DOHH2 (cell line): ENCODE measurements around the gene USP12.

ENCODE experiments used
- H3F3A ChIP-seq: fragments of 200-600 bp; sonication (generic), shearing (Covaris generic); 2 replicates; pipeline ENCODE4 v1.6.0; 2016; ENCODE audit warnings: antibody characterized with exemption, mild to moderate bottlenecking; ENCODE audit not compliant: control insufficient read depth, insufficient read depth
- H3K27ac ChIP-seq: fragments of 200-600 bp; sonication (generic); 2 replicates; pipeline ENCODE4 v1.5.1; 2014; ENCODE audit warnings: low read depth, mild to moderate bottlenecking, low read length, moderate library complexity
- H3K27me3 ChIP-seq: fragments of 200-600 bp; sonication (generic); 2 replicates; pipeline ENCODE4 v1.6.1; 2014; ENCODE audit warnings: mild to moderate bottlenecking, low read length, mixed read lengths; ENCODE audit not compliant: control insufficient read depth
- H3K36me3 ChIP-seq: fragments of 200-600 bp; sonication (generic); 2 replicates; pipeline ENCODE4 v1.6.1; 2014; ENCODE audit warnings: mild to moderate bottlenecking, low read length, moderate library complexity, mixed read lengths; ENCODE audit not compliant: control insufficient read depth
- H3K4me1 ChIP-seq: fragments of 200-600 bp; sonication (generic); 2 replicates; pipeline ENCODE4 v1.6.1; 2014; ENCODE audit warnings: mild to moderate bottlenecking, low read length, mixed read lengths; ENCODE audit not compliant: control insufficient read depth
- H3K4me2 ChIP-seq: fragments of 200-600 bp; sonication (generic); 2 replicates; pipeline ENCODE4 v1.6.0; 2014; ENCODE audit warnings: mild to moderate bottlenecking, low read length, moderate library complexity
- H3K4me3 ChIP-seq: fragments of 200-600 bp; sonication (generic); 2 replicates; pipeline ENCODE4 v1.5.1; 2014; ENCODE audit warnings: mild to moderate bottlenecking, low read length, mixed read lengths
- H3K79me2 ChIP-seq: fragments of 200-600 bp; sonication (generic); 2 replicates; pipeline ENCODE4 v1.6.1; 2014; ENCODE audit warnings: mild to moderate bottlenecking, low read length, mixed read lengths; ENCODE audit not compliant: control insufficient read depth
- H3K9me2 ChIP-seq: fragments of 200-600 bp; sonication (generic); replicated peaks from 2 replicates; pipeline ENCODE4 v1.6.1; 2014; ENCODE audit warnings: mild to moderate bottlenecking, low read length, mixed read lengths; ENCODE audit not compliant: control insufficient read depth
- H3K9me3 ChIP-seq: fragments of 200-600 bp; sonication (generic); 2 replicates; pipeline ENCODE4 v1.6.1; 2014; ENCODE audit warnings: antibody characterized with exemption, low read length, mixed read lengths; ENCODE audit not compliant: control insufficient read depth, insufficient read depth
- H4K20me1 ChIP-seq: fragments of 200-600 bp; sonication (generic); 2 replicates; pipeline ENCODE4 v1.6.0; 2014; ENCODE audit warnings: low read depth, mild to moderate bottlenecking, antibody characterized with exemption, low read length, moderate library complexity; ENCODE audit not compliant: control insufficient read depth, insufficient read depth
- CTCF ChIP-seq: fragments of 200-600 bp; sonication (generic); IDR thresholded peaks from one replicate; pipeline ENCODE4 v1.5.1; 2014; ENCODE audit warnings: antibody characterized with exemption, mild to moderate bottlenecking, low read depth, low read length; ENCODE audit not compliant: poor library complexity, severe bottlenecking
- EZH2phosphoT487 ChIP-seq: fragments of 200-600 bp; sonication (generic); IDR thresholded peaks from 2 replicates; pipeline ENCODE4 v1.6.1; 2017; ENCODE audit warnings: borderline replicate concordance, mild to moderate bottlenecking, antibody characterized with exemption, low read length, moderate library complexity, mixed read lengths

Gene USP12

GRCh38 chr13:27064252-27064995, 107.2 kb downstream of the USP12 start:
- Histone ChIP-seq H3K9me3 (peaks cover 5% of the 10 kb centered on the region; the same call in 1 of the 2 replicates), H3K9me2 (no peaks in the 10 kb centered on the region), H3K4me1 (no peaks in the 10 kb centered on the region), H3F3A (no peaks in the 10 kb centered on the region), H3K4me2 (no peak overlapping the region), H3K36me3 (peaks cover 7% of the 10 kb centered on the region), H3K4me3 (no peak overlapping the region), H3K27me3 (no peaks in the 10 kb centered on the region), H3K27ac (no peak overlapping the region), H3K79me2 (no peaks in the 10 kb centered on the region), H4K20me1 (no peaks in the 10 kb centered on the region)
- TF ChIP-seq EZH2phosphoT487 = no peak
- no peak for TF ChIP-seq CTCF

- no peaks in the 10 kb centered on the region for H3K27me3 ChIP-seq
- H3K9me3 ChIP-seq = no peaks in the 10 kb centered on the region
- no peak overlapping the region for H3K4me2 ChIP-seq
- no peaks in the 10 kb centered on the region for H3K36me3 ChIP-seq
- H3K4me3 ChIP-seq = no peak overlapping the region
- no peaks in the 10 kb centered on the region; the same call in 1 of the 2 replicates for H4K20me1 ChIP-seq
- H3K4me1 ChIP-seq = no peaks in the 10 kb centered on the region
- no peak overlapping the region for H3K27ac ChIP-seq
- H3K79me2 ChIP-seq = no peaks in the 10 kb centered on the region
- TF ChIP-seq CTCF (no peak), EZH2phosphoT487 (no peak)
- H3K9me2 ChIP-seq = no peaks in the 10 kb centered on the region
- H3F3A ChIP-seq = no peaks in the 10 kb centered on the region
Observed at GRCh38 chr13:27057817-27058216, 113.8 kb downstream of the USP12 start.

GRCh38 chr13:27055526-27055925, 116.1 kb downstream of the USP12 start:
- no peak overlapping the region for H3K4me3 ChIP-seq
- H3K27me3 ChIP-seq = no peaks in the 10 kb centered on the region
- no peak overlapping the region for H3K27ac ChIP-seq
- no peaks in the 10 kb centered on the region for H3F3A ChIP-seq
- no peak for TF ChIP-seq CTCF
- no peak for TF ChIP-seq EZH2phosphoT487
- no peaks in the 10 kb centered on the region for H3K4me1 ChIP-seq
- H3K79me2 ChIP-seq = no peaks in the 10 kb centered on the region
- no peak overlapping the region for H3K4me2 ChIP-seq
- no peaks in the 10 kb centered on the region for H3K9me2 ChIP-seq
- no peaks in the 10 kb centered on the region; the same call in 1 of the 2 replicates for H4K20me1 ChIP-seq
- H3K36me3 ChIP-seq = no peaks in the 10 kb centered on the region
- H3K9me3 ChIP-seq = no peaks in the 10 kb centered on the region
